CD4-positive, alpha-beta T cell treated with Interleukin-15 for 4 hours (primary cell): ENCODE measurements around the gene SPAG7.

ENCODE experiments used
- DNase-seq: peaks from one replicate; pipeline ENCODE4 v3.0.0-alpha.2; 2020; ENCODE audit warnings: low spot score

SPAG7 gene

GRCh38 chr17:4974115-4974670 is 6.6 kb upstream of the SPAG7 start:
- DNase-seq = no peak

DNA sequence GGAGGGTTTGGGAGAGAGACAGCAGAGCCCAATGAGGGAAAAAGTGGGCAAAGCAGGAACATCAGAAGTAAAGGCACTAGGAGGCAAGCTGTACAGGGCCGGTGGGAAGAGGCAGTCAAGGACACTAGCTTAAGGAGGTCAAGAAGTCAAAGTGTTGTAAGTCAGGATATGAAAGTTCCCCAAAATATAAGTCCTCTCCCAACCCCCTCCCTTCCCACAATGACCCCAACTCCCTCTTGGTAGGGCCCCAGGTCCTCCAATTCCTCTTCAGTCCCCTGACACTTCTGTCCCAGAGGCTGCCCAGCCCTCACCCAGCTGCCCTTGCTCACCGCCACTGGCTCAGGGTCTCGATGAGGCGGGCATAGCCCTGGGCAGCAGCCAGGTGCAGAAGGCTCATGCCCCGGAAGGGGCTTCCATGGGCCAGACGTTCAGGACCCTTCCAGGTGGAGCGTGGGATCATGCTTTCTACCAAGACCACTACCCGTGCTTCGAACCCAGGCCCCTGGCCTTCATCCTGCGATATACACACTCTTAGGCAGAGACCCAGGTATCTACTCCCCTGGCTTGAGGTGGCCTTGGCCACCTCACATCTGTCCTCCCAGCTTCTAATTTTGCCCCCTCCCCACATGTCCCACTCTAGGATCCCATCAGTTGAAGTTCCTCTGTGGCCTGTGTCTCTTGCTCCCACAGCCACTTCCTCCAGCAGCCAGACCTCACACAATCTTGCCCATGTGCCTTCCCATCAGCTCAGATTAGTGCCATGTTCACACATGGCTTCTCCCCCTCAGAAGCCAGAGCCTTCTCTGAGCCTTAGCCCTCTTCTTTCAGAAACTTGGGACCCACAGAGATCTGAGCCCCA is 5.9 kb upstream of the SPAG7 start:
- no peak for DNase-seq

- no peak for DNase-seq
These were observed 5.1 kb upstream of the SPAG7 start for GRCh38 chr17:4972752-4973151.

- no peak for DNase-seq
These were observed 4.7 kb upstream of the SPAG7 start for GRCh38 chr17:4972322-4972721.

GRCh38 chr17:4971826-4972225 is 4.2 kb upstream of the SPAG7 start:
- no peak for DNase-seq

- DNase-seq = no peak
These were observed 2.7 kb upstream of the SPAG7 start for GRCh38 chr17:4970273-4970672.

GRCh38 chr17:4969551-4970173 is 2.0 kb upstream of the SPAG7 start:
- DNase-seq = no peak

- DNase-seq = no peak
These were observed 1.5 kb upstream of the SPAG7 start for GRCh38 chr17:4969047-4969550.

DNA sequence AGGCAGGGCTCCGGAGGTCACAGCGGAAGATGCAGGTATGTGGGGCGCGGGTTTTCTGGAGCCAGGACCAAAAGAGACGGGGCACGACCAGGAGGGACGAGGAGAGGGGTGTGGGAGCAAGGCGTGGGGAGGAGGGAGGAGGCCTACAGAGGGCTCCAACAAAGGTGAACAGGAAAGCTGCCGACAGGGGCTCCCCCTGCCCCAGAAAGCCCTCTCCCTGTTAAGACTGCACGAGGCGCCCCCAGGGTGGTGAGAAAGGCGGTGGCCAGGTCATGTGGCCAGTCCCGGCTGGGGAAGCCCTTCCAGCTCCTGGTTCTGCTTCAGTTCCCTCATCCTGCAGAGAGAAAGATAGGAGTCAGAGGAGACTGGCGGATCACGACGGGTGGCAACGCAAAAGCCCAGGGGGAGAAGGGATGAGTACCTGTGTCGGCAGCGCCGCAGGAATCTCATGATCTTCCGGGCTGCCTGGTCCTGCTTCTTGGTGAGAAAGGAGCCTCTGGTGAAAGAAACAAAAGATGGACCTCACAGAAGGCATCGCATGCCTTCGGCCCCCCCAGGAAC is 949 bp upstream of the SPAG7 start:
- no peak for DNase-seq

- DNase-seq = peak; percentile 99
These were observed 626 bp downstream of the SPAG7 start for GRCh38 chr17:4966844-4967538.

DNA sequence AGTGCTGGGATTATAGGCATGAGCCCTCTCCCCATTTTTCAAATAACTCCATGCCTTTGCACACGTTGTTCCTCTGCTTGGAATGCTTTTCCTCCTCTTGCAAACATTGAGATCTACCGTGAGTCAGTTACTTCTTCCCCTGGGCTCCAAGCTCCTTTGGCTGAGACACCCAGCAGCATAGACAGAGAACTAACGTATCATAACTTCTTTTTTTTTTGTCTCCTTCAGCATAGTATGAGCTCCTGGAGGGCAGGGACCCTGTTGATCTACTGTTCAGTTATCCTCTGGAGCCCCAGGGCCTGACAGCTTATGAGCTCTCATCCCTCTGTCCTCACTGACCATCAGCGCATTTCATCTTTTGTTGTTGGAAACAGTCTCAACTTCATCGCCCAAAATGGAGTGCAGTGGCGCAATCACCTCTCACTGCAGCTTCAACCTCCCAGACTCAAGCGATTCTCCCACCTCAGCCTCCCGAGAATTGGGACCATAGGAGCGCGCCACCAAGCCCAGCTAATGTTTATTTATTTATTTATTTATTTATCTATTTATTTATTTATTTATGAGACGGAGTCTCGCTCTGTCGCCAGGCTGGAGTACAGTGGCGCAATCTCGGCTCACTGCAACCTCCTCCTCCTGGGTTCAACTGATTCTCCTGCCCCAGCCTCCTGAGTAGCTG is 2.2 kb downstream of the SPAG7 start:
- no peak for DNase-seq

DNA sequence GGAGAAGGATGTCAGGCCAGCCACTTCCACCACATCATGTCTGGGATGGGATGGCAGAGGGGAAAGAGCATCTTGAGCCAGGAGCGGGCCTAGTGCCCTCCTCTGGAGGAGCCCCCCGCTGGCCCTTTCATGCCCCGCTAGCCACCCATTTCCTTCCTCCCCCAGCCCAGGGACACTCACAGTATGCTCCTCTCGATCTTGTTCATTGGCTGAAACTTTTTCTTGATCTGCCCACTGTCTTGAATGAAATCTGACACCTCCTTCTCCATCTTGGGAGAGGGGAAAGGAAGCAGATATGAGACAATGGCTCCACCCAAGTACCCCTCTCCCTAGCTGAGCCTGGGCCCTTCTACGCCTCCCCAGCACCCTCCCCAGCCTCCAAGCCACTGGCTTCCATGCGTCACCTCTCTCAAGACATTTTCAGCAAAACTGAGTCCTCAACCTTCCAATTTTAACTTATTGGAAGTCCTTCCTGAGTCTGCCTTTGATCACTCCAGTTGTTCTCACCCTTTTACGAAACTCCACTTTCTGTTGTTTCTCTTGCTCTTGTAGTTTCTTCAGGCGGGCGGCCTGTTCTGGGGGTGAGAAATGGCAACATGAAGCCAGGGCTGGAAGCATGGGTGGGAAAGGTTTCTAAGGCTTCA is 7.2 kb downstream of the SPAG7 start:
- no peak for DNase-seq

DNA sequence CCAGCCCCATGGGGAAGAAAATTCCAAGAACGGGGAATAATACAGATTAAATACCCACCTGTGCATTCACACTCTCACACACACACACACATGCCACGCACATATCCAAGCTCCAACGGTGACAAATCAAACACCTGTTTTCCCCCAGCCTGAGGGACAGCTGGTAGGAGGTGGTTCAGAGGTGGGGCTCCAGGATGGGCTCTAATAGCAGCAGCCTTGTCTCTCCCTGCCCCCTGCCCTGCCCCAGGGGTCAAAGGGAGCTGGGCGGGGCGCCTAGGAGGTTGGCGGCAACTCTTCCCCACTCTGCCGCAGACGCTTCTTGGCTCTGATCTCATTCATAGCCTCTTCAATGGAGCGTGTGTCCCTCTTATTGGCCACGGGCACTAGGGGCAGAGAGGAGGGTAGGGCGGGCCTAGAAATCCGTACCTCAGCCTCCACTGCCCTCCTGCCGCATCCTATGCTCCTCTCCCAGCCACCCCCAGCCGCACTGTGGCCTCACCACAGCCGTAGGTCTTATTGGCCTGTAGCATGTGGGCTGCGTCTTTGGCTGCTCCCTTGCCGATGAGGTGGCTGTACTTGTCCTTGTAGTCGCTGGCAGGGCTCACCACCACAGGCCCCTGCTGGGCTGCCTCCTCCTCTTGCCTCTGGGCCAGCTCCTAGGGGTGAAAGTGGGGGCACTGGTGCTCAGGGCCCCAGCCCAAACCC is 8.2 kb downstream of the SPAG7 start:
- no peak for DNase-seq

GRCh38 chr17:4958102-4958501 is 9.5 kb downstream of the SPAG7 start:
- no peak for DNase-seq

GRCh38 chr17:4956493-4957061 is 11.0 kb downstream of the SPAG7 start:
- DNase-seq = no peak

- DNase-seq = no peak
These were observed 12.5 kb downstream of the SPAG7 start for GRCh38 chr17:4955091-4955490.

GRCh38 chr17:4953451-4953961 is 14.1 kb downstream of the SPAG7 start:
- no peak for DNase-seq

GRCh38 chr17:4951486-4951885 is 16.1 kb downstream of the SPAG7 start:
- DNase-seq = no peak

GRCh38 chr17:4950746-4951204 is 16.8 kb downstream of the SPAG7 start, which contains the start of gene ENO3:
Gene ENO3, plus strand, starts transcription at chr17:4951119. Its CDS starts 711 bp downstream, at chr17:4951830.
- DNase-seq = no peak
